Measurements from ENCODE around the gene LIMCH1. TPM values are rescaled to one million over a fixed set of nuclear protein-coding genes. Genes with fewer than 3 reads are reported as not detected.

Gene LIMCH1
- total RNA-seq, 1 experiment from 2014 or later = 10.4 TPM

DNA sequence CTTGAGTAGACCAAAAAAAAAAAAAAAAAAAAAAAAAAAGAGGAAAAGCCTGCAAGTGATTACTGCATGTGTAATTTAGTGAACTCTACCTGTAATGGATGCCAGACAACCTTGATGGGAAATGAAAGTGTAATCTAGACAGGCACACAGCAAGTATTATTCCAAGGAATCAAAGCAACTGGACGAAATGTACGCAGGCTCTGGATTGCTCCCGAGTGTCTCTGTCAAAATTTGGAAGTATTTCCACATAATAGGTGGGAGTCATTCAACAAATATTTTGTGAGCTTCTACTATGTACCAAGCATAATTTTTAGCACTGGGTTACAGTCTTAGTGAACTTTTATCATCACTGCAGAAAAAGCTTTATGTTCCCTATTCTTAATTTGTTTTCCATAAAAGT lies 64.2 kb downstream of the LIMCH1 start:
- H2AFZ ChIP-seq (ENCODE audit: low read depth, low read length, poor library complexity, severe bottlenecking) = no peak overlapping the region
- ChIA-PET POLR2A (interaction anchor here (0.7 kb wide), 1 partner anchor 8 kb away, joined by 4 read pairs; no protein-coding TSS in a partner anchor), RAD21 (ENCODE audit: low non-redundant PET in 1 of 2, low total read pairs in 2 of 2, uncharacterized antibody in 2 of 2, unreplicated experiment in 2 of 2) (no interaction called here), CTCF (no interaction called here)
- intact Hi-C loops (cut with micrococcal nuclease) = no loop called here
- DNase-seq (ENCODE audit: low read depth, low spot score) (no peak), ATAC-seq (no peak)
- H3K36me3 ChIP-seq (ENCODE audit: control insufficient read depth in 1 of 2, insufficient read depth in 2 of 2, low read length in 2 of 2) = no peaks in the 10 kb centered on the region
- H3K9me3 ChIP-seq (ENCODE audit: control insufficient read depth in 1 of 2, insufficient read depth in 1 of 2, low read depth in 1 of 2, low read length in 2 of 2) = no peaks in the 10 kb centered on the region
- no peak overlapping the region for H3K9ac ChIP-seq (ENCODE audit: low read length)
- H3K4me3 ChIP-seq (replicated peaks in 1 of 2; ENCODE audit: low read depth in 1 of 2, low read length in 2 of 2) = no peak overlapping the region
- H3K4me1 ChIP-seq (ENCODE audit: control insufficient read depth in 1 of 2, insufficient read depth in 2 of 2, low read length in 2 of 2) = peaks cover 9 to 10% of the 10 kb centered on the region in 2 experiments; a peak in 3 of 4 replicates
- TF ChIP-seq, protein P1, sequence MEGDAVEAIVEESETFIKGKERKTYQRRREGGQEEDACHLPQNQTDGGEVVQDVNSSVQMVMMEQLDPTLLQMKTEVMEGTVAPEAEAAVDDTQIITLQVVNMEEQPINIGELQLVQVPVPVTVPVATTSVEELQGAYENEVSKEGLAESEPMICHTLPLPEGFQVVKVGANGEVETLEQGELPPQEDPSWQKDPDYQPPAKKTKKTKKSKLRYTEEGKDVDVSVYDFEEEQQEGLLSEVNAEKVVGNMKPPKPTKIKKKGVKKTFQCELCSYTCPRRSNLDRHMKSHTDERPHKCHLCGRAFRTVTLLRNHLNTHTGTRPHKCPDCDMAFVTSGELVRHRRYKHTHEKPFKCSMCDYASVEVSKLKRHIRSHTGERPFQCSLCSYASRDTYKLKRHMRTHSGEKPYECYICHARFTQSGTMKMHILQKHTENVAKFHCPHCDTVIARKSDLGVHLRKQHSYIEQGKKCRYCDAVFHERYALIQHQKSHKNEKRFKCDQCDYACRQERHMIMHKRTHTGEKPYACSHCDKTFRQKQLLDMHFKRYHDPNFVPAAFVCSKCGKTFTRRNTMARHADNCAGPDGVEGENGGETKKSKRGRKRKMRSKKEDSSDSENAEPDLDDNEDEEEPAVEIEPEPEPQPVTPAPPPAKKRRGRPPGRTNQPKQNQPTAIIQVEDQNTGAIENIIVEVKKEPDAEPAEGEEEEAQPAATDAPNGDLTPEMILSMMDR (IDR thresholded peaks at IDR 0.05 in 2 of 3, conservative IDR thresholded peaks at IDR 0.05 in 1 of 3; ENCODE audit: borderline replicate concordance in 1 of 3, insufficient read depth in 1 of 3, low read depth in 2 of 3, low read length in 2 of 3) = no peak
- TF ChIP-seq JUND (IDR thresholded peaks at IDR 0.05) (no peak), SIN3A (IDR thresholded peaks at IDR 0.05; ENCODE audit: low read depth) (no peak), ZNF274 (IDR thresholded peaks at IDR 0.05; ENCODE audit: low read depth, low read length) (no peak), EZH2 (IDR thresholded peaks at IDR 0.05) (no peak), YY1 (IDR thresholded peaks at IDR 0.05; ENCODE audit: extremely low read depth, insufficient replicate concordance, low read depth, low read length) (no peak), CEBPB (IDR thresholded peaks at IDR 0.05; ENCODE audit: low read depth) (no peak)
- TF ChIP-seq, protein P2, sequence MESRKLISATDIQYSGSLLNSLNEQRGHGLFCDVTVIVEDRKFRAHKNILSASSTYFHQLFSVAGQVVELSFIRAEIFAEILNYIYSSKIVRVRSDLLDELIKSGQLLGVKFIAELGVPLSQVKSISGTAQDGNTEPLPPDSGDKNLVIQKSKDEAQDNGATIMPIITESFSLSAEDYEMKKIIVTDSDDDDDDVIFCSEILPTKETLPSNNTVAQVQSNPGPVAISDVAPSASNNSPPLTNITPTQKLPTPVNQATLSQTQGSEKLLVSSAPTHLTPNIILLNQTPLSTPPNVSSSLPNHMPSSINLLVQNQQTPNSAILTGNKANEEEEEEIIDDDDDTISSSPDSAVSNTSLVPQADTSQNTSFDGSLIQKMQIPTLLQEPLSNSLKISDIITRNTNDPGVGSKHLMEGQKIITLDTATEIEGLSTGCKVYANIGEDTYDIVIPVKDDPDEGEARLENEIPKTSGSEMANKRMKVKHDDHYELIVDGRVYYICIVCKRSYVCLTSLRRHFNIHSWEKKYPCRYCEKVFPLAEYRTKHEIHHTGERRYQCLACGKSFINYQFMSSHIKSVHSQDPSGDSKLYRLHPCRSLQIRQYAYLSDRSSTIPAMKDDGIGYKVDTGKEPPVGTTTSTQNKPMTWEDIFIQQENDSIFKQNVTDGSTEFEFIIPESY (IDR thresholded peaks at IDR 0.05; ENCODE audit: extremely low read depth, insufficient replicate concordance, low read length) = no peak
- TF ChIP-seq, protein P3, sequence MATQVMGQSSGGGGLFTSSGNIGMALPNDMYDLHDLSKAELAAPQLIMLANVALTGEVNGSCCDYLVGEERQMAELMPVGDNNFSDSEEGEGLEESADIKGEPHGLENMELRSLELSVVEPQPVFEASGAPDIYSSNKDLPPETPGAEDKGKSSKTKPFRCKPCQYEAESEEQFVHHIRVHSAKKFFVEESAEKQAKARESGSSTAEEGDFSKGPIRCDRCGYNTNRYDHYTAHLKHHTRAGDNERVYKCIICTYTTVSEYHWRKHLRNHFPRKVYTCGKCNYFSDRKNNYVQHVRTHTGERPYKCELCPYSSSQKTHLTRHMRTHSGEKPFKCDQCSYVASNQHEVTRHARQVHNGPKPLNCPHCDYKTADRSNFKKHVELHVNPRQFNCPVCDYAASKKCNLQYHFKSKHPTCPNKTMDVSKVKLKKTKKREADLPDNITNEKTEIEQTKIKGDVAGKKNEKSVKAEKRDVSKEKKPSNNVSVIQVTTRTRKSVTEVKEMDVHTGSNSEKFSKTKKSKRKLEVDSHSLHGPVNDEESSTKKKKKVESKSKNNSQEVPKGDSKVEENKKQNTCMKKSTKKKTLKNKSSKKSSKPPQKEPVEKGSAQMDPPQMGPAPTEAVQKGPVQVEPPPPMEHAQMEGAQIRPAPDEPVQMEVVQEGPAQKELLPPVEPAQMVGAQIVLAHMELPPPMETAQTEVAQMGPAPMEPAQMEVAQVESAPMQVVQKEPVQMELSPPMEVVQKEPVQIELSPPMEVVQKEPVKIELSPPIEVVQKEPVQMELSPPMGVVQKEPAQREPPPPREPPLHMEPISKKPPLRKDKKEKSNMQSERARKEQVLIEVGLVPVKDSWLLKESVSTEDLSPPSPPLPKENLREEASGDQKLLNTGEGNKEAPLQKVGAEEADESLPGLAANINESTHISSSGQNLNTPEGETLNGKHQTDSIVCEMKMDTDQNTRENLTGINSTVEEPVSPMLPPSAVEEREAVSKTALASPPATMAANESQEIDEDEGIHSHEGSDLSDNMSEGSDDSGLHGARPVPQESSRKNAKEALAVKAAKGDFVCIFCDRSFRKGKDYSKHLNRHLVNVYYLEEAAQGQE (IDR thresholded peaks at IDR 0.05; ENCODE audit: low read depth) = no peak
- TF ChIP-seq, protein P4, sequence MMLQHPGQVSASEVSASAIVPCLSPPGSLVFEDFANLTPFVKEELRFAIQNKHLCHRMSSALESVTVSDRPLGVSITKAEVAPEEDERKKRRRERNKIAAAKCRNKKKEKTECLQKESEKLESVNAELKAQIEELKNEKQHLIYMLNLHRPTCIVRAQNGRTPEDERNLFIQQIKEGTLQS (IDR thresholded peaks at IDR 0.05) = no peak
- H4K20me1 ChIP-seq (ENCODE audit: insufficient read depth) = no peaks in the 10 kb centered on the region
- H3K4me2 ChIP-seq (ENCODE audit: low read length) = no peak overlapping the region
- no peaks in the 10 kb centered on the region for H3K79me2 ChIP-seq (ENCODE audit: insufficient read depth, low read length)
- no TSS peak for BruUV-seq (replicated peaks)
- no peaks in the 10 kb centered on the region for H3K27me3 ChIP-seq (ENCODE audit: insufficient read depth, low read length)
- H3K9me2 ChIP-seq (ENCODE audit: insufficient read depth) = no peaks in the 10 kb centered on the region
- H3K27ac ChIP-seq (ENCODE audit: low read depth, low read length) = no peak overlapping the region
